ENCODE data around the gene ATP1B3.

DNA sequence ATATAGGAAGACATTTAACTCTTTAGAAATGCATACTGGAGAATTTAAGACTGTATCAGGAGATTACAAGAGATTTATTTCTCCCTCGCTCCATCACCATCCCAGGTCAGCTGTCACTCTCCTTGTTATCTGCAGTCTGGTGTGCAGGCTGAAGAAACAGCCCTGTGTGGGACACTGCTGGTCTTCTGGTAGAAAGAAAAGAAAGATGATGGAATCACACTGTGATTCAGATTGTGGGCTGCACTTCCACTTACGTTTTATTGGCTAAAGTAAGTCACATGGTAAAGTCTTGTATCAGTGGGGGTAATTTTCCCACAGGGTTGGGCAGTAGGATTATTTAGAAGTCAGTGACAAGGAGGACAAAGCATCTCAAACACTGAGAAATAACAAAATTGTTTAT, 18.1 kb upstream of the ATP1B3 start:
- TF ChIP-seq, protein P1, sequence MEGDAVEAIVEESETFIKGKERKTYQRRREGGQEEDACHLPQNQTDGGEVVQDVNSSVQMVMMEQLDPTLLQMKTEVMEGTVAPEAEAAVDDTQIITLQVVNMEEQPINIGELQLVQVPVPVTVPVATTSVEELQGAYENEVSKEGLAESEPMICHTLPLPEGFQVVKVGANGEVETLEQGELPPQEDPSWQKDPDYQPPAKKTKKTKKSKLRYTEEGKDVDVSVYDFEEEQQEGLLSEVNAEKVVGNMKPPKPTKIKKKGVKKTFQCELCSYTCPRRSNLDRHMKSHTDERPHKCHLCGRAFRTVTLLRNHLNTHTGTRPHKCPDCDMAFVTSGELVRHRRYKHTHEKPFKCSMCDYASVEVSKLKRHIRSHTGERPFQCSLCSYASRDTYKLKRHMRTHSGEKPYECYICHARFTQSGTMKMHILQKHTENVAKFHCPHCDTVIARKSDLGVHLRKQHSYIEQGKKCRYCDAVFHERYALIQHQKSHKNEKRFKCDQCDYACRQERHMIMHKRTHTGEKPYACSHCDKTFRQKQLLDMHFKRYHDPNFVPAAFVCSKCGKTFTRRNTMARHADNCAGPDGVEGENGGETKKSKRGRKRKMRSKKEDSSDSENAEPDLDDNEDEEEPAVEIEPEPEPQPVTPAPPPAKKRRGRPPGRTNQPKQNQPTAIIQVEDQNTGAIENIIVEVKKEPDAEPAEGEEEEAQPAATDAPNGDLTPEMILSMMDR (IDR thresholded peaks at IDR 0.05; ENCODE audit: low read depth, low read length), result no peak
- no peak for TF ChIP-seq EZH2phosphoT487 (IDR thresholded peaks at IDR 0.05; ENCODE audit: low read depth)

Measured in OCI-LY3 (cell line).